Mucosa of rectum (tissue), 2 donors: ENCODE data around the gene RSPH1.

Experiments
- H3K27ac ChIP-seq, 2 donors: one replicate each; pipeline ENCODE4 v1.7.0; 2013; ENCODE audit warnings: inconsistent platforms in 2 of 2, low read depth in 2 of 2, low read length in 2 of 2
- H3K27me3 ChIP-seq, 2 donors: one replicate each; pipeline ENCODE4 v1.7.0; 2013; ENCODE audit warnings: low read length in 2 of 2; ENCODE audit not compliant: control insufficient read depth in 2 of 2, insufficient read depth in 2 of 2
- H3K36me3 ChIP-seq, 2 donors: one replicate each; pipeline ENCODE4 v1.7.0; 2013; ENCODE audit warnings: low read length in 2 of 2; ENCODE audit not compliant: control insufficient read depth in 2 of 2, insufficient read depth in 2 of 2
- H3K4me1 ChIP-seq, 2 donors: one replicate each; pipeline ENCODE4 v1.7.0; 2013; ENCODE audit warnings: low read length in 2 of 2, mild to moderate bottlenecking in 1 of 2; ENCODE audit not compliant: control insufficient read depth in 2 of 2, insufficient read depth in 2 of 2
- H3K4me3 ChIP-seq, 2 donors: one replicate each; pipeline ENCODE4 v1.7.0; 2013; ENCODE audit warnings: low read length in 2 of 2
- H3K9ac ChIP-seq, 2 donors: one replicate each; pipeline ENCODE4 v1.7.0; 2013; ENCODE audit warnings: low read length in 2 of 2, low read depth in 1 of 2, mild to moderate bottlenecking in 1 of 2
- H3K9me3 ChIP-seq, 2 donors: one replicate each; pipeline ENCODE4 v1.7.0; 2013; ENCODE audit warnings: low read length in 2 of 2; ENCODE audit not compliant: control insufficient read depth in 2 of 2
- donor health status: healthy.
- donor health status: Normal muscosa, but diverticular disease.

The RSPH1 gene

DNA sequence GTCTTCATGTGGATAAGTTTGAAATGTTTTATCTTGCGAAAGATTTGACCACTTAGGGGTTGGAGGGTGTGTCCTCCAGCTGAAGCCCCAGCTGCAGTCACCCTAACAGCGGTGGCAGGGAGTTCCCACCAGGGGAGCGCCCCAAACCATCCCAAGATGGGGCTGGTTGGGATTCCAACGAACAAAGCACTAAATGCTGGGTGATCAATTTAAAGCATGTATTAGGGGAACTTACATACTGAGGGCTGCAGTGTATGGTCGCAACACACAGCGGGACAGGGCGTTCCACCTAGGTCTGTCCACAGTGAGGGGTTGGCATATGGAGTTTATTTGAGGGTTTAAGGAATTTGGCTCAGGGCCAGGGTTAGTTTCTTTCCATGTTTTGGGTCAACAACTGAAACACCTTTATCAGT is 43.9 kb upstream of the RSPH1 start:
- peaks cover 58 to 62% of the 10 kb centered on the region in 2 donors for H3K36me3 ChIP-seq
- H3K9ac ChIP-seq = no peak overlapping the region
- no peaks in the 10 kb centered on the region for H3K9me3 ChIP-seq
- H3K27ac ChIP-seq = no peak overlapping the region
- H3K4me1 ChIP-seq = peaks cover 11 to 31% of the 10 kb centered on the region in 2 donors
- no peak overlapping the region for H3K4me3 ChIP-seq
- H3K27me3 ChIP-seq = no peaks in the 10 kb centered on the region

GRCh38 chr21:42539342-42539741 is 43.3 kb upstream of the RSPH1 start:
- Histone ChIP-seq H3K27ac (peak overlapping the region in 1 of 2 donors; percentile 57), H3K4me1 (peaks cover 15 to 37% of the 10 kb centered on the region in 2 donors), H3K4me3 (no peak overlapping the region), H3K9ac (peak overlapping the region in 1 of 2 donors; percentile 31), H3K36me3 (peaks cover 59 to 62% of the 10 kb centered on the region in 2 donors), H3K27me3 (no peaks in the 10 kb centered on the region), H3K9me3 (no peaks in the 10 kb centered on the region)

DNA sequence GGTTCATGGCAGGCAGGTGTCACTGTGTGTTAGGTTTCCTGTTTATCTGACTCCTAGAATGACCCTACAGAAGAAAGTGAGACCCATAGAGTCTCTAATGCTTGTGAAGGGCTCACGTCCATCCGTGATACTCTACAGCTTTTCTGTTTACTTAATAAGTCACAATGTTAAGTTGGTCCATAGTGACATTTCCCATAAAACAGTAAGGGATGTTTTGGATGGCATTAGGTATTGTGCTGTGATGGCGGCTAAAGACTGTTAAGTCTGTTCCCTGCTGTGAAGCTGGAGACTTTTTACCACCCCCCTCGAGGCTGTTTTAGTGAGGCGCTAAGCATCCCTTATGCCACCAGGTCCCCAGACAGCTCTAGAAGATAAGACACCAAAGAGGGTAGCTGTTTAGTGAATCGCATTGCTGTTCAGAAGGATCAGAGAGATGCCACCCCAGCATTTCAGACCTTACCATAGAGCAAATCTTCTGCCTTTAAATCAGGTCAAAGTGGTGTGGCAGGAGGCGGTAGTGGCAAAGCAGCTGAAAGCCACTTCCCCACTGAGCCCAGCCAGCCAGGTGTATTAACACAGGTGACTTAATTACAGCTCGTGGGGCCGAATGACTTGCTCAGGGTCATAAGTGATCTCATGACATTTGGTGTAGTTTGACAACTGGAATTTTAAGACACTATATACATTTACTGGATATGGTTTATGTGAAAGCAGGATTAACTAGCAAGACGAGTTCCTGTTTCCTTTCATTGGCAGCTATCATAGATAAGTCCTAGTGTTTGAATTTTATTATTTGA is 42.7 kb upstream of the RSPH1 start:
- Histone ChIP-seq H3K27ac (peak overlapping the region in 1 of 2 donors; percentile 57), H3K27me3 (no peaks in the 10 kb centered on the region), H3K36me3 (peaks cover 60% of the 10 kb centered on the region in 2 donors), H3K9ac (peak overlapping the region in 1 of 2 donors; percentile 31), H3K9me3 (no peaks in the 10 kb centered on the region), H3K4me3 (no peak overlapping the region), H3K4me1 (peaks cover 19 to 37% of the 10 kb centered on the region in 2 donors)

- Histone ChIP-seq H3K36me3 (peaks cover 51 to 55% of the 10 kb centered on the region in 2 donors), H3K4me3 (no peak overlapping the region), H3K4me1 (peaks cover 27 to 37% of the 10 kb centered on the region in 2 donors), H3K27me3 (no peaks in the 10 kb centered on the region), H3K9me3 (no peaks in the 10 kb centered on the region), H3K27ac (no peak overlapping the region), H3K9ac (no peak overlapping the region)
These were observed 41.2 kb upstream of the RSPH1 start for GRCh38 chr21:42537106-42537742.

DNA sequence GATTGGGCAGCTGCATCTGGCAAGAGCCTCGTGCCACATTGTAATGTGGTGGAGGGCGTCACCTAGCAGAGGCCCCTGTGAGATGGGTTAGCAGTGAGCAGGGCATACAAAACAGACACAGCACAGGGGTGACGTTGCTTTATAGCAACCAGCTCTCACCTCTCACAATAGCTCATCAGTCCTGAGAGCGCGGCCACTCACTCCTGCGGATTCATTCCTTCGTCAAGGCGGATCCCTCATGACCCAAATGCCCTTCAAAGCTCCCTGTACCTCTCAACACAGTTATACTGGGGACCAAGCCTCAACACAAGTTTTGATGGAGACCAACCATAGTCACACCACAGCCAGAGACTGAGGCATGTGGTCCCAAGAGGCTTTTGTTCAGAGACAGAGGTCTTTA is 40.6 kb upstream of the RSPH1 start:
- Histone ChIP-seq H3K4me1 (peaks cover 27 to 37% of the 10 kb centered on the region in 2 donors), H3K27me3 (no peaks in the 10 kb centered on the region), H3K9me3 (no peaks in the 10 kb centered on the region), H3K27ac (no peak overlapping the region), H3K9ac (no peak overlapping the region), H3K4me3 (no peak overlapping the region), H3K36me3 (peaks cover 47 to 56% of the 10 kb centered on the region in 2 donors)

- peaks cover 41 to 48% of the 10 kb centered on the region in 2 donors for H3K36me3 ChIP-seq
- H3K9ac ChIP-seq = no peak overlapping the region
- H3K27me3 ChIP-seq = no peaks in the 10 kb centered on the region
- H3K9me3 ChIP-seq = no peaks in the 10 kb centered on the region
- peak overlapping the region; percentile 38 to 61 for H3K27ac ChIP-seq
- no peak overlapping the region for H3K4me3 ChIP-seq
- H3K4me1 ChIP-seq = peaks cover 27 to 37% of the 10 kb centered on the region in 2 donors
These were observed 39.7 kb upstream of the RSPH1 start for GRCh38 chr21:42535602-42536171.

DNA sequence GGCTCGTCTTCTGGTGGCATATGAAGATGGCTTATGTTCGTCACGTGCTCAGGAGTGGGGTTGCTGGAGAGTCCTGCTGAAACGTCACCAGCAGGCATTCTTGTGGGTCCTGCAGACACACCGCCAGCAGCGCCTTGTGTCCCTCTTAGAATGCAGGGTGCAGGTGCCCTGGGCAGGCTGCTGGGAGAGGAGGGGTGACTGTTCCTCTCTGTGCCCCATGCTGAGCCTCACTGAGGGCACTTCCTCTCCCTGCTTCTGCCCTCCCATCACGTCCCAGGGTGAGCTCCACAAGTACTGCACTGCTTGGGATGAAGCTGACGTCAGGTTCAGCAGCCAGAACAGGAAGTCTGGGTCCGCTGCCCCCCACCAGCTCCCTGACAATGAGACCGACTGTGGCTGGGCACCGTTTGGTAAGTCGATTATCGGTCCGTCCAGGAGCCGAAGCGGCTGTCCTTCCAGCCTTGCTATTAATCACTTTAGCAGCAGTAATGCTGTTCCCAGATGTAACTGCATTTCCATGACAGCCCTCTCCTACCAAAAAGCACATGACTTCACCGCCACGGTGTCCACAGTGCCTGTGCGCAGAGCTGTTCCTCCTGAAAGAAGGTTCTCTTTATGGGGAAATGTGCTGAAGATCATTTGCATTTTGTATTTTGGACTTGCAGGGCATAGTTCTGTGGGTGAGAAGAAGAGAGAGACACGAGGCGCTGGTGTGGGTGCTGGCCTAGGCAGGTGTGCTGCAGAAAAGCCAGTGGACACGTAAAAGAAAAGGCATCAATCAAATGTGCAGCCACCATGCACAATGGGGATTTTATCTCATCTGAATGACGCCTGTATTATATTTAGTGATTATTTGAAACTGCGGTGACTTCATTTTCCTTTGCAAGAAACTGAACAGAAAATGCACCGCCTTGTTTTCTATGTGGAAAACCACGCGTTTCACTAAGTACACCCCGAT is 38.7 kb upstream of the RSPH1 start:
- Histone ChIP-seq H3K27ac (peak overlapping the region; percentile 61), H3K27me3 (no peaks in the 10 kb centered on the region)

DNA sequence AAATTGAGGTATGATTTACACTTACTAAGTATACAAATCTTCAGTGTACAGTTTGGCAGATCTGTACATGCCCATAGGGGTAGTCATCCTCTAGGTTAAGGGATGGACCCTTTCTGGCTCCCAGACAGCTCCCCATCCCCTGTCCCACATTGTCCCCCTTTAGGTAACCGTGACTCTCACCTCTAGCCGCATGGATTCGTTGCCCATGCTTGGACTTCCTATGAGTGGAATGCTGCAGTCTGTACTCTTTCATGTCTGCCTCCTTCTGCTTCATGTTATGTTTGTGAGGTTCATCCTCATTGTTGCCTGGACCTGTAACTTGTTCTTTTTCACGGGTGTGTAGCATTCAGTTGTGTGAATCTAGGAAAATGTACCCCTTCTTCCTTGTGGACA is 37.9 kb upstream of the RSPH1 start:
- H3K4me1 ChIP-seq = peaks cover 27 to 30% of the 10 kb centered on the region in 2 donors
- H3K27ac ChIP-seq = no peak overlapping the region
- no peaks in the 10 kb centered on the region for H3K27me3 ChIP-seq
- H3K4me3 ChIP-seq = no peak overlapping the region
- H3K9ac ChIP-seq = no peak overlapping the region
- H3K36me3 ChIP-seq = peaks cover 43 to 47% of the 10 kb centered on the region in 2 donors
- no peaks in the 10 kb centered on the region for H3K9me3 ChIP-seq

More for the DNA sequence above, 38.7 kb upstream of the RSPH1 start:
- Histone ChIP-seq H3K4me1 (peaks cover 27 to 37% of the 10 kb centered on the region in 2 donors), H3K4me3 (no peak overlapping the region), H3K9me3 (no peaks in the 10 kb centered on the region), H3K9ac (peak overlapping the region in 1 of 2 donors; percentile 27), H3K36me3 (peaks cover 44 to 45% of the 10 kb centered on the region in 2 donors)

- no peak overlapping the region for H3K4me3 ChIP-seq
- peaks cover 43 to 47% of the 10 kb centered on the region in 2 donors for H3K36me3 ChIP-seq
- no peaks in the 10 kb centered on the region for H3K27me3 ChIP-seq
- peaks cover 25 to 30% of the 10 kb centered on the region in 2 donors for H3K4me1 ChIP-seq
- no peaks in the 10 kb centered on the region for H3K9me3 ChIP-seq
- H3K9ac ChIP-seq = no peak overlapping the region
- H3K27ac ChIP-seq = no peak overlapping the region
These were observed 37.4 kb upstream of the RSPH1 start for GRCh38 chr21:42533306-42533962.
